Measurements from ENCODE around the gene DLGAP1.

The DLGAP1 gene

GRCh38 chr18:3538954-3539617 is 916.0 kb downstream of the DLGAP1 start:
- Mint-ChIP-seq H3K27ac (no peak overlapping the region), H3K27me3 (peaks cover 4% of the 10 kb centered on the region), H3K4me3 (no peak overlapping the region), H3K4me1 (no peaks in the 10 kb centered on the region), H3K9me3 (no peaks in the 10 kb centered on the region), H3K36me3 (no peaks in the 10 kb centered on the region)
- CTCF ChIA-PET: interaction anchor here (1.4 kb wide), 1 partner anchor 8 kb away, joined by 3 read pairs; no protein-coding TSS in a partner anchor
- DNase-seq: no peak

- Mint-ChIP-seq H3K4me3 (no peak overlapping the region), H3K4me1 (no peaks in the 10 kb centered on the region), H3K27ac (no peak overlapping the region), H3K9me3 (no peaks in the 10 kb centered on the region), H3K27me3 (peaks cover 4% of the 10 kb centered on the region), H3K36me3 (no peaks in the 10 kb centered on the region)
- no peak for DNase-seq
- CTCF ChIA-PET: no interaction called here
Observed at GRCh38 chr18:3538456-3538855, 916.7 kb downstream of the DLGAP1 start.

DNA sequence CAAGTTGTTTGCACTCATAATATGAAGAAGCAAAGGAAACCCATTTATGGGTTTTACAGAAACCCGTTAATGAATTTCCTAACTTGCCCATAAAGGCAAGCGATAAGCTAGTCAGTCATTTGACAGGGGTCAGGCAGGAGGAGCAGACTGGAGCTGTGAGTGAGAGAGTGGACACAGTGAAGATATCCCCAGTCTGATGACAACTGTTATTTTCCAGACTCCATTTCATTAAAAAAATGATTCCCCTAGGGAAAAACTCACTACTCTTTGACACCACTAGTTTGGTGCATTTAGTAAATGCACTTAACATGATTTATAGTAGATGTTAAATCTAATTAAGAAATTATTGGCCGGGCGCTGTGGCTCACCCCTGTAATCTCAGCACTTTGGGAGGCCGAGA is 924.3 kb downstream of the DLGAP1 start:
- Mint-ChIP-seq H3K27me3 (peaks cover 6% of the 10 kb centered on the region), H3K4me3 (no peak overlapping the region), H3K9me3 (no peaks in the 10 kb centered on the region)

DNA sequence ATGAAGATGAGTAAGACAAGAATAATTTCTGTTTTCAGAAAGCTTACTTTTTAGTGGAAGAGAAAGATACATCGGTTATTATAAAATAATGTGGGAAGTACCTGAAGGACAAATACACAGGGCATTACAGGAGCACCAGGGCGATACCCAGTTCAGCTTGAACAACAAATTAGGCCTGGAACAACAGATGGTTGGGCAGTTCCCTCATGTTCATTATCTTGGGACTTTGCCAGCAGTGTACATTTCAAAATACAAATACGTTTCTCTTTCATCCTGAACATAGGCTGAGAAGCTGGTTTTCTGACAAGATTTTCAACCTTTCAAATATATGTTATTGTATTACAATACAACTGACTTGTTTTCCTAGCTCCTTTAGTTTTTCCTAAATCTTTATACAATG is 925.5 kb downstream of the DLGAP1 start:
- no peak overlapping the region for H3K27ac Mint-ChIP-seq

More for the DNA sequence above, 924.3 kb downstream of the DLGAP1 start:
- CTCF ChIA-PET: interaction anchor here (0.8 kb wide), 1 partner anchor 9 kb away, joined by 3 read pairs; no protein-coding TSS in a partner anchor
- Mint-ChIP-seq H3K27ac (no peak overlapping the region), H3K4me1 (peaks cover 13% of the 10 kb centered on the region), H3K36me3 (no peaks in the 10 kb centered on the region)
- no peak for DNase-seq

GRCh38 chr18:3529077-3529476 is 926.0 kb downstream of the DLGAP1 start:
- DNase-seq: no peak
- no peaks in the 10 kb centered on the region for H3K36me3 Mint-ChIP-seq
- H3K4me3 Mint-ChIP-seq: no peak overlapping the region
- H3K27ac Mint-ChIP-seq: no peak overlapping the region
- H3K27me3 Mint-ChIP-seq: peaks cover 6% of the 10 kb centered on the region
- CTCF ChIA-PET: interaction anchor here (1.0 kb wide), 1 partner anchor 56 kb away, joined by 4 read pairs; no protein-coding TSS in a partner anchor
- no peaks in the 10 kb centered on the region for H3K9me3 Mint-ChIP-seq
- H3K4me1 Mint-ChIP-seq: peaks cover 17% of the 10 kb centered on the region

More for the DNA sequence above, 925.5 kb downstream of the DLGAP1 start:
- H3K4me1 Mint-ChIP-seq: peaks cover 17% of the 10 kb centered on the region
- H3K36me3 Mint-ChIP-seq: no peaks in the 10 kb centered on the region
- H3K27me3 Mint-ChIP-seq: peaks cover 6% of the 10 kb centered on the region
- CTCF ChIA-PET: interaction anchor here (1.0 kb wide), 1 partner anchor 56 kb away, joined by 4 read pairs; no protein-coding TSS in a partner anchor
- DNase-seq: no peak
- H3K4me3 Mint-ChIP-seq: no peak overlapping the region
- no peaks in the 10 kb centered on the region for H3K9me3 Mint-ChIP-seq

DNA sequence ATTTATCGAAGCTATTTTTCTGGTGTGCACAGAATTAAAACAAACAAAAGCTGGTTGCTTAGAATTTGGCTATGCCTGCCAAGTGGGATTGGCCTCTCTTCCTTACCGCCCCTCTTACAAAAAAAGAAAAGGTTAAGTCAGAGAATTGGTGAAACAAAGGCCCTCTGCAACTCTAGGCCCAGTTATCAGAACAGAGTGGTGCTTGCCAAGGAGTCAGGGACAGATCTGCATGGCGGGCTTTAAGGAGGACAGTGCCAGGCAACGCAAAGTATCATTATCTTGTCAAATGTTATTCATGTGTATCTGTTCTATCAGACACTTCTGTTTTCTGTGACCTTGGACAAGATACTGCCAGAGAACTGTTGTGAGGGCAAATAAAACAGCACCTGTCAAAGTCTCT is 926.9 kb downstream of the DLGAP1 start:
- H3K4me3 Mint-ChIP-seq: no peak overlapping the region
- peaks cover 11% of the 10 kb centered on the region for H3K27me3 Mint-ChIP-seq
- H3K4me1 Mint-ChIP-seq: peaks cover 17% of the 10 kb centered on the region
- DNase-seq: no peak
- CTCF ChIA-PET: no interaction called here
- peaks cover 5% of the 10 kb centered on the region for H3K9me3 Mint-ChIP-seq
- no peak overlapping the region for H3K27ac Mint-ChIP-seq
- no peaks in the 10 kb centered on the region for H3K36me3 Mint-ChIP-seq

- H3K36me3 Mint-ChIP-seq: no peaks in the 10 kb centered on the region
- peaks cover 7% of the 10 kb centered on the region for H3K9me3 Mint-ChIP-seq
- peaks cover 17% of the 10 kb centered on the region for H3K4me1 Mint-ChIP-seq
- DNase-seq: no peak
- H3K27ac Mint-ChIP-seq: no peak overlapping the region
- H3K4me3 Mint-ChIP-seq: peak overlapping the region; percentile 44
- CTCF ChIA-PET: interaction anchor here (1.4 kb wide), 1 partner anchor 59 kb away, joined by 4 read pairs; no protein-coding TSS in a partner anchor
- peaks cover 11% of the 10 kb centered on the region for H3K27me3 Mint-ChIP-seq
Observed at GRCh38 chr18:3526421-3527354, 928.4 kb downstream of the DLGAP1 start.

GRCh38 chr18:3525870-3526420 is 929.2 kb downstream of the DLGAP1 start:
- peak; percentile 56 for DNase-seq
- CTCF ChIA-PET: interaction anchor here (0.6 to 1.4 kb wide), 3 partner anchors 32 to 69 kb away, joined by 3 to 4 read pairs (median 3); no protein-coding TSS in a partner anchor
- H3K27ac Mint-ChIP-seq: no peak overlapping the region
- H3K9me3 Mint-ChIP-seq: peaks cover 7% of the 10 kb centered on the region
- peaks cover 15% of the 10 kb centered on the region for H3K27me3 Mint-ChIP-seq
- H3K36me3 Mint-ChIP-seq: no peaks in the 10 kb centered on the region
- peak overlapping the region; percentile 44 for H3K4me3 Mint-ChIP-seq
- H3K4me1 Mint-ChIP-seq: peaks cover 17% of the 10 kb centered on the region

- H3K27me3 Mint-ChIP-seq: peaks cover 13% of the 10 kb centered on the region
- no peak overlapping the region for H3K4me3 Mint-ChIP-seq
- CTCF ChIA-PET: no interaction called here
- H3K9me3 Mint-ChIP-seq: peaks cover 7% of the 10 kb centered on the region
- H3K27ac Mint-ChIP-seq: no peak overlapping the region
- H3K36me3 Mint-ChIP-seq: no peaks in the 10 kb centered on the region
- H3K4me1 Mint-ChIP-seq: peaks cover 17% of the 10 kb centered on the region
- DNase-seq: no peak
Observed at GRCh38 chr18:3524706-3525105, 930.4 kb downstream of the DLGAP1 start.

- H3K4me1 Mint-ChIP-seq: peaks cover 1% of the 10 kb centered on the region
- no peak for DNase-seq
- H3K4me3 Mint-ChIP-seq: no peak overlapping the region
- H3K27me3 Mint-ChIP-seq: peaks cover 13% of the 10 kb centered on the region
- H3K9me3 Mint-ChIP-seq: peaks cover 7% of the 10 kb centered on the region
- no peaks in the 10 kb centered on the region for H3K36me3 Mint-ChIP-seq
- CTCF ChIA-PET: no interaction called here
- H3K27ac Mint-ChIP-seq: no peak overlapping the region
Observed at GRCh38 chr18:3520230-3521085, 934.6 kb downstream of the DLGAP1 start.

DNA sequence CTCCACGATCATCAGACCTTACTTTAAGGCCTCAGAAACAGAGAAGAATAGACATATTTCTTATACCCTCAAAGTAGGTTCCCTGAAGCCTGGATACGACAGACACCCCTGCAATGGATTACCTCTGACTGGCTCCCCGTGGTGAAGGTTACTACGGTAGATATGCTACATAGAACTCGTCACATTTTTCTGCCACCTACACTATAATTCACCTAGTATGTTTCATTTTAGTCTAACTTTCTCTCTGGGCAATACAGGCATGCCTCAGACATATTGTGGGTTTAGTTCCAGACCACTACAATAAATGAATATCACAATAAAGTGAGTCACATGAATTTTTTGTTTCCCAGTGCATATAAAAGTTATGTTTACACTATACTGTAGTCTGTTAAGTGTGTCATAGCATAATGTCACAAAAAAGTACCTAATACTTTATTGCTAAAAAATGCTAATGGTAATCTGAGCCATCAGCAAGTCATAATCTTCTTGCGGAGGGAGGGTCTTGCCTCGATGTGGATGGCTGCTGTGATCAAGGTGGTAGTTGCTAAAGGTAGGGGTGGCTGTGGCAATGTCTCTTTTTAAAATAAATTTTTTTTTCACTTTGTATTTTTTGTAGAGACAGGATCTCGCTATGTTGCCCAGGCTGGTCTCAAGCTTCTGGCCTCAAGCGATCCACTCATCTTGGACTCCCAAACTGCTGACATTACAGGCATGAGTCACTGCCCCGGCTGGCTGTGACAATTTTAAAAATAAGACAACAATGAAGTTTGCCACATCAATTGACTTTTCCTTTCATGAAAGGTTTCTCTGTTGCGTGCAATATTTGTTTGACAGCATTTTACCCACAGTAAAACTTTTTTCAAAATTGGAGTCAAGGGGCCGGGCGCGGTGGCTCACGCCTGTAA is 940.5 kb downstream of the DLGAP1 start:
- no peaks in the 10 kb centered on the region for H3K36me3 Mint-ChIP-seq
- no peak overlapping the region for H3K27ac Mint-ChIP-seq

DNA sequence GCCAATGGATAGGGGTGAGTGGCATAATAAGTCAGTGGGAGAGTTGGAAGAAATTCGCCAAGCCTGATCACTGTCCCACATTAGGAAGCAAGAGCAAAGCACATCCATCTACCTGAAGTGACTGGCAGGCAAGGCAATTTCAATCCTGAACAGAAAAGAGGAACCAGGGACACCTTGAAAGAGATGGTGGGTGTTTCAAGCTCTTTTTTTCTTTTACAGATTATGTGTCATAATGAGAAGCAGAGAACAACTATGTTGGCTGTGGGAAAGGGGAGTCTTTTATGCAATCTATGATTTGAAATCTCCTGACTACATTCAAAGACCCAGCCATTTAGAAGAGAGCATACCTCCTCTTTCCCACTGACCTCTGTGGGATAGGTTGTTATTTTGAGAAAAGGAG is 941.6 kb downstream of the DLGAP1 start:
- CTCF ChIA-PET: interaction anchor here (0.8 kb wide), 1 partner anchor 39 kb away, joined by 3 read pairs; no protein-coding TSS in a partner anchor
- Mint-ChIP-seq H3K27me3 (no peaks in the 10 kb centered on the region), H3K4me1 (no peaks in the 10 kb centered on the region), H3K9me3 (no peaks in the 10 kb centered on the region), H3K4me3 (no peak overlapping the region), H3K27ac (no peak overlapping the region), H3K36me3 (no peaks in the 10 kb centered on the region)
- no peak for DNase-seq

More for the DNA sequence above, 940.5 kb downstream of the DLGAP1 start:
- Mint-ChIP-seq H3K27me3 (no peaks in the 10 kb centered on the region), H3K4me1 (no peaks in the 10 kb centered on the region), H3K4me3 (no peak overlapping the region), H3K9me3 (no peaks in the 10 kb centered on the region)
- CTCF ChIA-PET: no interaction called here
- no peak for DNase-seq

GRCh38 chr18:3511980-3512379 is 943.1 kb downstream of the DLGAP1 start:
- no peaks in the 10 kb centered on the region for H3K9me3 Mint-ChIP-seq
- H3K27me3 Mint-ChIP-seq: peaks cover 8% of the 10 kb centered on the region
- H3K27ac Mint-ChIP-seq: no peak overlapping the region
- no peak overlapping the region for H3K4me3 Mint-ChIP-seq
- CTCF ChIA-PET: no interaction called here
- no peaks in the 10 kb centered on the region for H3K36me3 Mint-ChIP-seq
- no peaks in the 10 kb centered on the region for H3K4me1 Mint-ChIP-seq
- no peak for DNase-seq
